Testis (tissue), 2 donors: ENCODE measurements around the gene PTPRE.
"Not testable (repeated sequence)": the region's sequence is repeated elsewhere in the genome, so short reads cannot be mapped to it uniquely, and the experiment has no call there.

ENCODE experiments used
- POLR2A ChIP-seq: fragments of 450-650 bp; IDR thresholded peaks from one replicate; pipeline ENCODE4 v1.6.1; 2017; ENCODE audit warnings: antibody characterized with exemption, mild to moderate bottlenecking, moderate library complexity
- TF ChIP-seq, protein P1 (sequence below), 3 experiments: fragments of 450-650 bp in 2 of 3; fragments of 200-600 bp in 1 of 3; sonication (generic) in 1 of 3; IDR thresholded peaks; one replicate each; pipeline ENCODE4 v1.5.1; 2016 to 2019; ENCODE audit warnings: antibody characterized with exemption in 3 of 3, mild to moderate bottlenecking in 2 of 3, moderate library complexity in 1 of 3

DNA sequence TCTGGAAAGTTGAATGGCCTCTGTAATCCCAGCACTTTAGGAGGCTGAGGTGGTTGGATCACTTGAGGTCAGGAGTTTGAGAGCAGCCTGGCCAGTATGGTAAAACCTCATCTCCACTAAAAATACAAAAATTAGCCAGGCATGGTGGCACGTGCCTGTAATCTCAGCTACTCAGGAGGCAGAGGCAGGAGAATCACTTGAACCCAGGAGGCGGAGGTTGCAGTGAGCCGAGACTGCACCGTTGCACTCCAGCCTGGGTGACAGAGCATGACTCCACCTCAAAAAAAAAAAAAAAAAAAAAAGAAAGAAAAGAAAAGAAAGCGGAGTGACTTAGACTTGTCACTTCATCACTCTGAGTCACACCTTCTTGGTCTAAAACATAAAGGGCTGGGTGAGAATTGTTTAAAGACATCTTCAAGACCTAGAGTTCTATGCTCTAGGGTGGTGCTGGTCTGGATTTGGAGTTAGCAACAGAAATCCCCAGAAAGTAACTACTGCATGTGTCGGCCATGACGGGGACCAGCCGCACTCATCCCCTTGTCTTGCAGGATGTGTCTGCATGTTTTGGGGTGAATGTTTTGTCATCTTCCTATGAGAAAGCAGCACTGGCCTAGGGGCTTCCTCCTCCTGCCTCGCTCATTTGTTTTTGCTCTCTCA, 83.4 kb downstream of the PTPRE start:
- TF ChIP-seq, protein P1, sequence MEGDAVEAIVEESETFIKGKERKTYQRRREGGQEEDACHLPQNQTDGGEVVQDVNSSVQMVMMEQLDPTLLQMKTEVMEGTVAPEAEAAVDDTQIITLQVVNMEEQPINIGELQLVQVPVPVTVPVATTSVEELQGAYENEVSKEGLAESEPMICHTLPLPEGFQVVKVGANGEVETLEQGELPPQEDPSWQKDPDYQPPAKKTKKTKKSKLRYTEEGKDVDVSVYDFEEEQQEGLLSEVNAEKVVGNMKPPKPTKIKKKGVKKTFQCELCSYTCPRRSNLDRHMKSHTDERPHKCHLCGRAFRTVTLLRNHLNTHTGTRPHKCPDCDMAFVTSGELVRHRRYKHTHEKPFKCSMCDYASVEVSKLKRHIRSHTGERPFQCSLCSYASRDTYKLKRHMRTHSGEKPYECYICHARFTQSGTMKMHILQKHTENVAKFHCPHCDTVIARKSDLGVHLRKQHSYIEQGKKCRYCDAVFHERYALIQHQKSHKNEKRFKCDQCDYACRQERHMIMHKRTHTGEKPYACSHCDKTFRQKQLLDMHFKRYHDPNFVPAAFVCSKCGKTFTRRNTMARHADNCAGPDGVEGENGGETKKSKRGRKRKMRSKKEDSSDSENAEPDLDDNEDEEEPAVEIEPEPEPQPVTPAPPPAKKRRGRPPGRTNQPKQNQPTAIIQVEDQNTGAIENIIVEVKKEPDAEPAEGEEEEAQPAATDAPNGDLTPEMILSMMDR (IDR thresholded peaks at IDR 0.05) = not testable (repeated sequence)
- not testable (repeated sequence) for TF ChIP-seq POLR2A
